Fibroblast of lung (primary cell): ENCODE measurements around the gene IL36A.

Source experiments
- CTCF ChIP-seq, 2 donors: IDR thresholded peaks in 1 of 2; conservative IDR thresholded peaks in 1 of 2; 1 replicate in 1 of 2; 2 replicates in 1 of 2; pipeline ENCODE4 v1.5.1; 2011 to 2012; ENCODE audit warnings: low read length in 2 of 2, control low read depth in 1 of 2, inconsistent platforms in 1 of 2, low read depth in 1 of 2, mild to moderate bottlenecking in 1 of 2
- EZH2 ChIP-seq: IDR thresholded peaks from 2 replicates; pipeline ENCODE4 v1.5.1; 2012; ENCODE audit warnings: low read length, control low read depth, mild to moderate bottlenecking; ENCODE audit errors: missing control alignments

- TF ChIP-seq CTCF (conservative IDR thresholded peaks at IDR 0.05 in 1 of 2, IDR thresholded peaks at IDR 0.05 in 1 of 2; ENCODE audit: low read depth in 1 of 2, low read length in 2 of 2) (no peak), EZH2 (no peak)
These were observed 41.2 kb downstream of the IL36A start for GRCh38 chr2:113046465-113046864.
